HG02840 (cell line): Measurements from ENCODE around the gene PANK4.
"Not testable (repeated sequence)": the region's sequence is repeated elsewhere in the genome, so short reads cannot be mapped to it uniquely, and the experiment has no call there.

ENCODE experiments used
- ATAC-seq: cut with Tn5 transposase; IDR thresholded peaks from one replicate; pipeline ENCODE4 v1.9.1; 2021; ENCODE audit warnings: mild to moderate bottlenecking, moderate library complexity, moderate number of reproducible peaks; ENCODE audit not compliant: unreplicated experiment, low FRiP score

PANK4 gene

DNA sequence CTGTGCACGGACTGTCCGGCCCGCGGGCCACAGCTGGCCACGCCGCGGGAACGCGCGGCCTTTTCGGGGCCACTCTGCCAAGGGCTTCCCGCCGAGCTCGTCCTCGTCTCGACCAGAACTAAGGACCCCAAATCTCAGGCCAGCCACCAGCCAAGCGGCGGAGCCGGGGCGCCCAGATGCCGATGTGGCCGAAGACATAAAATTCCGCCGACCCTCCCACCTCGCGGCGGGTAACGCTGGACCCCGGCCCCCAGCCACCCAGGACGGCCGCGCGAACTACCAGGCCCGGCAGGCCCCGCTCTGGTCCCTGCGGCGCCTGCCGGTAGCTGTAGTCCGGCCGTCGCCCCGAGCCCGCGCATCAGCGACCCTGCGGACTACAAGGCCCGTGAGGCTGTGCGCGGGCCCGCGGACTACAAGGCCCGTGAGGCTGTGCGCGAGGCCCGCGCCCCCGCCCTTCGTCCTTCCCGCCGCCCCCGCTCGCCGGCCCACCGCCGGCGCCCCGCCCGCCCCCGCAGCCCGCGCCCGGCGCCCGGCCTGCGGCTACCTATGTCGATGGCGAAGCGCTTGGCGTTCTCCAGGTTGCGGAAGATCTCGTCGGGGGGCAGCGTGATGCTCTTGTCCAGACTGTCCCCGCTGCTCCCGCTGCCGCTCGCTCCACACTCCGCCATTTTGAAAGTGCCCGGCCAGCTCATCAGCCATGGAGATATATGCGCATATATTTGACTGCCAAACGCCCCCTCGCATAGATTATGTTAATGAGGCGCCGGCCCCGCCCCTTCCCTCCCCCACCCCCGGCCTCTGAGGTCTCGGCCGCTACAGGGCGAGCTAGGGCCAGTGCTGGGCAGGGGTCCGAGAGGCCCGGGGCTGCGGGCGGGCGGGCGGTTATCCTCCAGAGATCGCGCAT is at the start of gene PANK4:
PANK4 (minus strand) TSS at position 677 of the 904 bp plus-strand sequence; CDS start at position 668, 9 bp downstream.
- ATAC-seq: peak; percentile 73

DNA sequence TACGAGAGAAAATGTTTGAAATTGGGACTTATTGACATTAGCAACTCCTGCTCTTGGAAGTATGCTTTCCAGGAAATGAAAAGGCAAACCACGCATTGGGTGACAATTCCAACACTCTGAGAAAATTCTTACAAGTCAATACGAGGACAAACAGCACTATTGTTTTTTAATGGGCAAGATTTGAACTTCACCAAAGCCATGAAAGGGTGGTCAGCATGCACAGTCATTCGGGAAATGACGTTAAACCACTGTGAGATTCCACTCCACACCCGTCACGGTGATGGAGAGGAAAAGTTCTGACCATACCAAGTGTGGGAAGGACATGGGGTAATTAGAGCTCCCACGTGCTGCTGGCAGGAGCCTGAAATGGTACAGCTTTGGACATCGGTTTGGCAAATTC is 48.0 kb upstream of the PANK4 start:
- ATAC-seq: no peak

DNA sequence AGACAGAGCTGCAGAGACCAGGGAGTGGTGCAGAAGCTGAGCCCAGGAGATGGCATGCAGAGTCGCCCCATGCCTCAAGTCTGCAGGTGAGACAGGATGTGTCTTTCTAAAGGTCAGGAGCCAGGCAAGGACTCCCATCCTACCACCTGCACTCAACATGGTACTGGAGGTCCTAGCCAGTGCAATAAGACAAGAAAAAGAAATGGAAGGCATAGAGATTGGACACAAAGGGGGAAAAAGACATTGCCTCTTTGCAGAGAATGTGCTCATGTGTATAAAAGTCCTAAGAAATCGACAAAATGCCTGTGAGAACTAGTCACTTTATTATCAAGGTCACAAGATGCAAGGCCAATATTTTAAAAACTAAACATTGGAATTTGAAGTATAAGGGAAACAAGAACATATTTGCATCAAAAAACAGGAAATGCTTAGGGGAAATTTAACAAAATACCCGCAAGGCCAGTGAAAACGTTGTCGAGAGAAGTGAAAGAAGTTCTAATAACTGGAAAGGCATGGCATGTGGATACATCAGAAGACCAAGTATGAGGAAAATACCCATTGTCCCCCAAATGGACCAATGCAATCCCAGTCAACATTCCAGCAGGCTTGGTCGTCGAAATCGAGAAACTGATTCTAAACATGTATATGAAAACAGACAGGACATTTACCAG is 47.0 kb upstream of the PANK4 start:
- no peak for ATAC-seq

DNA sequence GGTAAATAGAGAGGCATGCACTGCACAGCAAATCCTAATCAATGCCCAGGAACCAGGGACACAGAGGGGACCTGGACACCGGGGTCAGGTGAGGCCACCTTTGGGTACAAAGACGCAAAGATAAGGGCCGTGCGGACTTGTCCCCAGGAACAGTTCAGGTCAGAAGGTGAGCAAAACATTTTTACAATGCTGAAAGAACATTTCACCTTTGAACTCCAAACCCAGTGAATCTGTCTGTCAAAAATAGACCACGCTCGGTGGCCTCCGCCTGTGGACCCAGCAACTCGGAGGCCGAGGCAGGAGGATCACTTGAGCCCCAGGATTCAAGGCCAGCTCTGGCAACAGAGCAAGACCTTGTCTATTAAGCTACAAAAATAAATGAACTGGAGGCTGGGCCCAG is 45.0 kb upstream of the PANK4 start:
- ATAC-seq: no peak

GRCh38 chr1:2570332-2570731 is 43.9 kb upstream of the PANK4 start:
- ATAC-seq: no peak

- ATAC-seq: not testable (repeated sequence)
Measured at GRCh38 chr1:2569703-2570102, 43.3 kb upstream of the PANK4 start.

DNA sequence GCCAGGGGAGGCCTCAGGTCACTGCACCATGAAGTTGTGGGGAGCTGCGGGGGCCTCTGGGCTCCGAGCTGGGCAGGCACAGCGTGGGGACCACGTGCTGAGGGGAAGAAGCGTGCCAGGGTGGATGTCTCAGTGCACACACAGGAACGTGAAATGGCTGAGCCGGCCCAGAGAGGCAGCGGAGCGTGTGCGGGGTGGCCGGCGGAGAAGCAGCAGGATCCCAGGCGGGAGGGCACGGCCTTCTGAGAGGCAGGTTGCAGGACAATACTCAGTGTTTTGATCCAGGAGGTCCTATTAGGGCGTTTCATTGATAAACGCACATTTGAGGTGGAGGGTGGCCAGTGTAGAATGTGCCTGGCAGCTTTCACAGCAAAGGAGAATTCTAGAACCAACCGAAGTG is 42.7 kb upstream of the PANK4 start:
- ATAC-seq: no peak

- not testable (repeated sequence) for ATAC-seq
Measured at GRCh38 chr1:2568187-2568816, 41.9 kb upstream of the PANK4 start.

DNA sequence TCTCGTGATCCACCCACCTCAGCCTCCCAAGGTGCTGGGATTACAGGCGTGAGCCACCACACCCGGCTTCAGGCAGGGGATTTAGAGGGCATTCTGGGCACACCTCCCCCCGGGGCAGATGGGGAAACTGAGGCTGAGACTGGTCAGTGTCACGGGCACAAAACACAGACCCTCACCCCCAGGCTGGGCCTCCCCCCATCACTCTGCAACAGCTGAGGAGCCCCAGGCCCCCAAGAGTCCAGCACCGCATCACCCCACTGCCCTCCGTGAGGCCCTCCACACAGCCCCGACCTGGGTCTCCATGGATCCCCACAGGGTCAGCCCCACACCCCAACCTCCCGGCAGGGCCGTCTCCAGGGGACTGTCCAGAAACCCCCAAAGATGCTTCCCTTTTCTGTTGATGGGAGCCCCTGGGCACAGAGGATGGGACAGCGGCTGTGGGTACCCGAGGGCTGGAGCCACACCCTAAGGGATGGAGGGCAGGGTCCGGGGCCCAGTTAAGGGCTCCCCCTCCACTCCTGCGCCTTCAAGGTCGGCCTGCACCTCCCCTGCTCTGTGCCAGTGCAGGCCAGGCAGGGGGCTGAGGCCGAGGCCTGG is 40.8 kb upstream of the PANK4 start:
- no peak for ATAC-seq

- ATAC-seq: no peak
Measured at GRCh38 chr1:2566101-2567045, 40.0 kb upstream of the PANK4 start.

DNA sequence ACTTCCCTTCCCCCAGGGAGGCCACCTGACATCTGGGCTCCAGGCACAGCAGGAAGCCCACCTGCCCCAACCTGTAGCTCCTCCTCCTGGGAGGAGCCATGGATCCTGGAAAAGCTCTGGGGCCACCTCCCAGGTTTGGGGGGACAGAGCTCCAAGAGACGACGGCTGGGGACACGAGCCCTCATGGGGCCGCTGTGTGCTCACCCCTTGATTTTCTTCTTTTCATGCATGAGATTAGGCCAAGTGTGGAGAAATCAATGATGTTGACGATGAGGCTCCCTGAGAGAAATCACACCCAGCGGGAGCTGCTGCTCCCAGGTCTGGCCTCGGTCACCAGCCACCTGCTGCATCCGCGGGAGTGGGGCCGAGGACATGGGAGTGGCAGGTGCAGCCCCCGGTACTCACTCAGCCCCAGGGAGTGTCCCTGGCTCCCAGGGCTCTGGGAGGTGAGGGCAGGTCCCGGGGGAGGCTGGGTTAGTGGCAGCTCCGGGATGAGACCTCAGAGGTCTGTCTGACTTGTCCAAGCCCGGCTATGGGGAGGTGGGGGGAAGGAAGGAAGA is 38.5 kb upstream of the PANK4 start:
- no peak for ATAC-seq

- no peak for ATAC-seq
Measured at GRCh38 chr1:2564006-2564814, 37.8 kb upstream of the PANK4 start.

GRCh38 chr1:2563205-2563604 is 36.8 kb upstream of the PANK4 start:
- ATAC-seq: no peak

DNA sequence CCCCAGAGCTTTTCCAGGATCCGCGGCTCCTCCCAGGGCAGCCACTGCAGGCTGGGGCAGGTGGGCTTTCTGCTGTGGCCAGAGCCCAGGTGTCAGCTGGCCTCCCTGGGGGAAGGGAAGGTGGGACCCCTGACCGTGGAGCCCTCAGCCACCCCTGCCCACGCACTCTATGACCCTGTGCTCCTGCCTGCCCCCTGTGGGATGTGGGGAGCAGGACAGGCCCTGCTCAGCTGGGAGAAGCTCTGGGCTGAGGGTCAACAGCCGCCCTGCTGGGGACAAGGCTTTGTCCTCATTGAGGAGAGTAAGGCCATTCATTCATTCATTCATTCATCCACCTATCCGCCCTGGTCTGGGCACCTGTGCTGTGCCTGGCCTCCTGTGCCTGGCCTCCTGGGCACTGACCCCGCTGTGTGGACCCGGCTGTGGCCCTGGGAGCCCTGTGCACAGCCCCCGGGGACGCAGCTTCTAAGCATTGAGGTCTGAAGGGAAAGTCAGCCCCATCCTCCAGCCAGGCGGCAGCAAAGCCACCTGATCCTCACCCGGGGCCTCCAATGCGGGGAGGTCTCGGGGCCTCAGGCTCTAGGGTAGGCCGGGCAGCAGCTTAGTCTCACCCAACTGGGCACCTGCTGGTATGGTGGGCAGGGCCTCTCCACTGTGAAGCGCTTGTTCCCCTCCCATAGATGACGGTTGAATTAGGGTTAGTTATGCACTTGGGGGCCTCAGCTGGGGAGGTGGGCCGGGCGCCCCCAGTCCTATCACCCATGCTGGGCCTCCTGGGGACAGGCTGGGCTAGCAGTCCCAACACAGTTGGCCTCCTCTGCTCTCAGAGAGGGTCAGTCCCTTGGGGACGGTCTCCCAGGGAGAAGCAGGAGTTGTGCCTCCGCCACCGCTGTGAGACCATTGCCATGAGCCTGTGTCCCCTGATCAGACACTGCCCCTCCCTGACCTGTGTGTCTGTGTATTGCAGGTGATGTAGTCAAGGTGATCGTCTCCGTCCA is 35.8 kb upstream of the PANK4 start:
- ATAC-seq: no peak

DNA sequence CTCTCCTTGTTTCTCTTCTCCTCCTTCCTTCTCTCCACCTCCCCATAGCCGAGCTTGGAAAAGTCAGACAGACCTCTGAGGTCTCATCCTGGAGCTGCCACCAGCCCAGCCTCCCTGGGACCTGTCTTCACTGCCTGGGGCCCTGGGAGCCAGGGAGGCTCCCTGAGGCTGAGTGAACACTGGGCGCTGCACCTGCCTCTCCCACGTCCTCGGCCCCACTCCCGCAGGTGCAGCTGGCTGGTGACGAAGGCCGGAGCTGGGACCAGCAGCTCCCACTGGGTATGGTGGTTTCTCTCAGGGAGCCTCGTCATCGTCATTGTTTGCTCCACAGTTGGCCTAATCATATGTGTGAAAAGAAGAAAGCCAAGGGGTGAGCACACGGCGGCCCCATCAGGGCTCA is 35.0 kb upstream of the PANK4 start:
- no peak for ATAC-seq

- no peak for ATAC-seq
Measured at GRCh38 chr1:2560299-2561073, 34.1 kb upstream of the PANK4 start.
